Spleen (tissue), 11 donors: ENCODE results near the gene STAT4. TPM values are rescaled to one million over a fixed set of nuclear protein-coding genes. Genes with fewer than 3 reads are reported as not detected.

Experiments
- DNase-seq: peaks from one replicate; pipeline ENCODE4 v3.0.0-alpha.2; 2020
- H3K27ac ChIP-seq, 8 donors: fragments of 200-600 bp; sonication (generic) in 7 of 8; 1 replicate in 4 of 8; 2 replicates in 4 of 8; pipeline versions ENCODE4 v1.5.0 to v1.8.0; 2016 to 2021; ENCODE audit warnings: inconsistent platforms in 4 of 8, mild to moderate bottlenecking in 4 of 8, moderate library complexity in 1 of 8
- H3K27me3 ChIP-seq, 7 donors: fragments of 200-600 bp; sonication (generic) in 6 of 7; replicated peaks in 1 of 7; 1 replicate in 4 of 7; 2 replicates in 3 of 7; pipeline versions ENCODE4 v1.5.0 to v1.8.0; 2016 to 2021; ENCODE audit warnings: inconsistent platforms in 3 of 7, mild to moderate bottlenecking in 1 of 7
- H3K36me3 ChIP-seq, 6 donors: fragments of 200-600 bp; sonication (generic) in 5 of 6; 1 replicate in 4 of 6; 2 replicates in 2 of 6; pipeline versions ENCODE4 v1.5.0 to v1.8.0; 2016 to 2021; ENCODE audit warnings: inconsistent platforms in 2 of 6
- H3K4me1 ChIP-seq, 6 donors: fragments of 200-600 bp; sonication (generic) in 5 of 6; 1 replicate in 3 of 6; 2 replicates in 3 of 6; pipeline versions ENCODE4 v1.5.0 to v1.8.0; 2016 to 2021; ENCODE audit warnings: inconsistent platforms in 3 of 6
- H3K4me3 ChIP-seq, 8 donors: fragments of 200-600 bp; sonication (generic) in 7 of 8; 1 replicate in 4 of 8; 2 replicates in 4 of 8; pipeline versions ENCODE4 v1.5.0 to v1.8.0; 2016 to 2021; ENCODE audit warnings: inconsistent platforms in 4 of 8, mild to moderate bottlenecking in 4 of 8, moderate library complexity in 2 of 8
- H3K9me3 ChIP-seq, 8 donors: fragments of 200-600 bp; sonication (generic) in 7 of 8; 1 replicate in 4 of 8; 2 replicates in 4 of 8; pipeline versions ENCODE4 v1.5.0 to v1.8.0; 2016 to 2021; ENCODE audit warnings: inconsistent platforms in 4 of 8
- POLR2A ChIP-seq, 3 donors: fragments of 450-650 bp; IDR thresholded peaks; one replicate each; pipeline ENCODE4 v1.5.1; 2017; ENCODE audit warnings: antibody characterized with exemption in 3 of 3, mild to moderate bottlenecking in 1 of 3
- POLR2AphosphoS5 ChIP-seq, 3 donors: sonication (generic); formaldehyde crosslinking; IDR thresholded peaks; one replicate each; pipeline ENCODE4 v1.5.1; 2017; ENCODE audit warnings: antibody characterized with exemption in 3 of 3
- WGBS, 5 donors: extraction: QIAGEN DNeasy Blood & Tissue Kit in 3 of 5; methylation state at CpG; one replicate each; pipeline versions ENCODE4 v1.1.5 to v1.1.7; 2013 to 2018; 5-methylcytosine and 5-hydroxymethylcytosine counted together
- intact Hi-C: fragments of 100-400 bp; cut with DNase I; formaldehyde crosslinking; loops from one replicate; pipeline ENCODE4 v1.15.0; 2023; ENCODE audit warnings: low total_unique reads
- polyA plus RNA-seq, 3 donors: library from polyadenylated mRNA; stranded (reverse); fragments of 200-250 nt; gene quantifications; one replicate each; pipeline ENCODE4 v1.2.1, GENCODE V29; 2013
- total RNA-seq, 7 donors: library from RNA; depleted of rRNA in 3 of 7; stranded (reverse); fragments of >200 nt in 3 of 7; fragmentation: NEBNext Ultra II Directional in 4 of 7; extraction: Animal tissue kit (Norgen Biotek cat#: 25700) in 4 of 7; gene quantifications; one replicate each; pipeline versions ENCODE4 v1.1.0 to v1.2.1, GENCODE V29; 2016 to 2021
- TF ChIP-seq, protein P1 (sequence below), 11 experiments: fragments of 200-600 bp in 7 of 11; fragments of 450-650 bp in 4 of 11; sonication (generic) in 4 of 11; IDR thresholded peaks in 8 of 11; conservative IDR thresholded peaks in 3 of 11; 1 replicate in 7 of 11; 2 replicates in 4 of 11; pipeline versions ENCODE4 v1.4.0 to v1.8.0; 2016 to 2021; ENCODE audit warnings: antibody characterized with exemption in 11 of 11, inconsistent platforms in 4 of 11, mild to moderate bottlenecking in 1 of 11
- donor health status: healthy with polysubstance abuse.
- donor health status: DM: no; HTN: no; CAD: no; lungs with moderate emphysema.
- donor health status: DM: no; HTN: no; CAD: no.
- donor health status: Bipolar disorder and iron deficiency.
- donor health status: healthy.
- donor health status: DM: no; HTN: no; CAD: no.
- donor health status: DM: yes; HTN: yes; CAD: no.

The STAT4 gene
- total and polyA plus RNA-seq, 10 donors: 4.0 to 36.7 (median 25.6) TPM

DNA sequence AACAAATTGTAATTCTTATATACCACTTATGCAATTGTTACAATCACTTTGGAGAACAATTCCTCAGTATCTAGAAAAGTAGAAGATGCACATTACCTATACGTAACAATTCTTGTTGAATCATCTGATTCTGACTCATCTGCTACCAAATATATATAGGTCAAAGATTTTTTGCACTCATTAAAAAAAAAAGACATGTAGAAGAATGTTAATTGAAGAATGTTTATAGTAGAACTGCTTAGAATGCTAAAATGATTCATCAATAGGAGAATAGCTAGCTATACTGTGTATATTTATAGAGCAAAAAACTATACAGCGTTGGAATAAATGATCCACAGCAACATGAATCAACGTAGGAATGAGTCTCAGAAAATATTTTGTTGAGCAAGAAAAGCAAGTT, 107.4 kb downstream of the STAT4 start:
- peaks cover 0 to 8% (median 2%) of the 10 kb centered on the region in 6 donors for H3K4me1 ChIP-seq
- H3K36me3 ChIP-seq: peaks cover 0 to 14% (median 0%) of the 10 kb centered on the region in 6 donors
- no peak overlapping the region for H3K27ac ChIP-seq
- no peak for DNase-seq
- no peak for TF ChIP-seq POLR2A (IDR thresholded peaks at IDR 0.05)
- no peak for TF ChIP-seq POLR2AphosphoS5 (IDR thresholded peaks at IDR 0.05)
- TF ChIP-seq, protein P1, sequence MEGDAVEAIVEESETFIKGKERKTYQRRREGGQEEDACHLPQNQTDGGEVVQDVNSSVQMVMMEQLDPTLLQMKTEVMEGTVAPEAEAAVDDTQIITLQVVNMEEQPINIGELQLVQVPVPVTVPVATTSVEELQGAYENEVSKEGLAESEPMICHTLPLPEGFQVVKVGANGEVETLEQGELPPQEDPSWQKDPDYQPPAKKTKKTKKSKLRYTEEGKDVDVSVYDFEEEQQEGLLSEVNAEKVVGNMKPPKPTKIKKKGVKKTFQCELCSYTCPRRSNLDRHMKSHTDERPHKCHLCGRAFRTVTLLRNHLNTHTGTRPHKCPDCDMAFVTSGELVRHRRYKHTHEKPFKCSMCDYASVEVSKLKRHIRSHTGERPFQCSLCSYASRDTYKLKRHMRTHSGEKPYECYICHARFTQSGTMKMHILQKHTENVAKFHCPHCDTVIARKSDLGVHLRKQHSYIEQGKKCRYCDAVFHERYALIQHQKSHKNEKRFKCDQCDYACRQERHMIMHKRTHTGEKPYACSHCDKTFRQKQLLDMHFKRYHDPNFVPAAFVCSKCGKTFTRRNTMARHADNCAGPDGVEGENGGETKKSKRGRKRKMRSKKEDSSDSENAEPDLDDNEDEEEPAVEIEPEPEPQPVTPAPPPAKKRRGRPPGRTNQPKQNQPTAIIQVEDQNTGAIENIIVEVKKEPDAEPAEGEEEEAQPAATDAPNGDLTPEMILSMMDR (IDR thresholded peaks at IDR 0.05 in 8 of 11, conservative IDR thresholded peaks at IDR 0.05 in 3 of 11): no peak
- intact Hi-C loops: no loop called here
- 87 to 98% (median 94%) methylated on average over 3 of the region's 3 CpGs for WGBS, 5 donors
- H3K27me3 ChIP-seq: no peaks in the 10 kb centered on the region
- H3K4me3 ChIP-seq: no peak overlapping the region
- H3K9me3 ChIP-seq: peaks cover 0 to 9% (median 0%) of the 10 kb centered on the region in 8 donors

DNA sequence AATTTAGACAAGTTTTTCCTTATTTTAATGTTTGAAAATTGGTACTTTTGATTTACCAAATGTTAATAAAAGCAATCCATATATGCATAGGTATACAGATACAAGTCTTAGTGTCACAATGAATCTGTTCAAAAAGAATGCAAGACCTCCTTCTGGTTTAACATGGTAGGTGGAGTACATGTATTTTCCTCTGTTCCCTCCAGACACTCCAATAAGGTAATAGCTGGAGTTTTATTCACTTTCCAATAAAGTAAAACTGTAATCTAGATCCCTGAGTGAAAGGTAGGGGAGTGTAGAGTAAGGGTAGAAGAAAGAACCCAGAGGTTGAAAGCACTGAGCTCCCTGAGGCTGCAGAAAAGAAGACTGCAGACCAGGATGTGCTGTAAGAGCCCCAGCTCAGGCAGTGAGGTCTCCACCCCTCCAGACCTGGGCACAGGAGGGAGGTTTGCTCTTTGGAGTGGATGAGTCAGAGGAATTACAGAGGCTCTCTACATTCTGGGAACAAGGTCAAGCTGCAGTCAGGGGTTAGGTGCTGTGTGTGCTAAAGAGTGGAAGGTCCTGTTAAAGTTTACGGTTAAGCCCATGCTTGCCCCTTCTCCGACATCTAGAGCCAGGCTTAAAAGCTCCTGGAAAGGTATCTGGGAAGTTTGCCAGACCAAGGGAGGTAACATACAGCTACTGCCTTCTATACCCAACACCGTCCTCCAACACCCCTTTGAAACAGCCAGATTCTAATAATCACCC, 109.2 kb downstream of the STAT4 start:
- H3K27ac ChIP-seq: no peak overlapping the region
- intact Hi-C loops: no loop called here
- no peak for TF ChIP-seq POLR2AphosphoS5 (IDR thresholded peaks at IDR 0.05)
- no peak for TF ChIP-seq POLR2A (IDR thresholded peaks at IDR 0.05)
- TF ChIP-seq, protein P1 (IDR thresholded peaks at IDR 0.05 in 8 of 11, conservative IDR thresholded peaks at IDR 0.05 in 3 of 11): no peak
- no peak for DNase-seq
- no peaks in the 10 kb centered on the region for H3K27me3 ChIP-seq
- peaks cover 0 to 9% (median 0%) of the 10 kb centered on the region in 8 donors for H3K9me3 ChIP-seq
- H3K4me3 ChIP-seq: no peak overlapping the region
- peaks cover 0 to 14% (median 5%) of the 10 kb centered on the region in 6 donors for H3K4me1 ChIP-seq
- WGBS, 5 donors: 85 to 100% (median 95%) methylated on average over 3 of the region's 3 CpGs
- peaks cover 0 to 14% (median 0%) of the 10 kb centered on the region in 6 donors for H3K36me3 ChIP-seq

DNA sequence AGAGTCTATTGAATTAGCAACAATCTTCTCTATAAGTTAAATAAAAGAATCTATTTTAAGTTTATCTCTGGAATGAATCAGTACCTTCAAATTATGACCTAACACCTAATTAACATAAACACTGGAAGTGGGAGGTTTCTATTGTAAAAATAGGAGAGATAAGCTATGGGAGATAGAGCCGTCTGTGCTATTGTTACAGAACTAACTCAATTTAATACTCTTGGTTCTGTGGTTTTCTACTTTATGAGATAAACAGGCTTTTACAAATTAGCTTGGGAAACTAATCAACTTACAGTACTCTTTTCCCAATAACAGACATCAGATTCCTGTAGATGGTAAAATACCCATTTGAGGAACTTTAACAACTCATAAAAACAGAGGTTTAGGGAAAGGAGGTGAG, 111.2 kb downstream of the STAT4 start:
- H3K27ac ChIP-seq: no peak overlapping the region
- DNase-seq: no peak
- WGBS, 5 donors: 68 to 86% (median 73%) methylated on average over 1 of the region's 1 CpG
- H3K27me3 ChIP-seq: no peaks in the 10 kb centered on the region
- TF ChIP-seq POLR2AphosphoS5 (IDR thresholded peaks at IDR 0.05): no peak
- TF ChIP-seq, protein P1 (IDR thresholded peaks at IDR 0.05 in 8 of 11, conservative IDR thresholded peaks at IDR 0.05 in 3 of 11): no peak
- no peak for TF ChIP-seq POLR2A (IDR thresholded peaks at IDR 0.05)
- H3K9me3 ChIP-seq: peaks cover 0 to 8% (median 0%) of the 10 kb centered on the region in 8 donors
- peaks cover 0 to 30% (median 3%) of the 10 kb centered on the region in 6 donors for H3K36me3 ChIP-seq
- no peak overlapping the region for H3K4me3 ChIP-seq
- intact Hi-C loops: loop anchor here (10.0 kb wide), 1 partner anchor 255 kb away; no protein-coding TSS in a partner anchor
- peaks cover 0 to 14% (median 5%) of the 10 kb centered on the region in 6 donors for H3K4me1 ChIP-seq

DNA sequence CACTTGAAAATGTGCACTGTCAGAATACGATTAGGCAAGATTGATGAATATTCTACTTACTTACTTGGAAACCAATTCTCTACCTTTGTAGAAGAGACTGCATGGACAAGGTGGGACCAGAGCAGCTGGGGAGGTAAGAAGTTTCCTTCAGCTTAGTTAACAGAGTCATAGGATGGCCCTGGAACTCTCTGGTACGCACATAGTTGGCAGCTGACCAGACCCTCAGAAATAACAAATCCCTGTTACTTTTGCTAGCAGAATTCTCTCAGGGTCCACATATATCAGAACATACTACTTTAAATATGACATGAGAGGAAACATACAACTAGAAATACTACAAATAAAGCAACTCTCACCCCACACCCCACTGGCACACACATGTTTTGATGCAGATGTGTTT, 112.1 kb downstream of the STAT4 start:
- H3K27me3 ChIP-seq: no peaks in the 10 kb centered on the region
- WGBS, 5 donors: 77 to 93% (median 83%) methylated on average over 2 of the region's 2 CpGs
- H3K4me1 ChIP-seq: peaks cover 0 to 14% (median 5%) of the 10 kb centered on the region in 6 donors
- intact Hi-C loops: loop anchor here (10.0 kb wide), 1 partner anchor 254 kb away; no protein-coding TSS in a partner anchor
- TF ChIP-seq, protein P1 (IDR thresholded peaks at IDR 0.05 in 8 of 11, conservative IDR thresholded peaks at IDR 0.05 in 3 of 11): no peak
- TF ChIP-seq POLR2A (IDR thresholded peaks at IDR 0.05): no peak
- TF ChIP-seq POLR2AphosphoS5 (IDR thresholded peaks at IDR 0.05): no peak
- H3K4me3 ChIP-seq: no peak overlapping the region
- DNase-seq: no peak
- H3K36me3 ChIP-seq: peaks cover 0 to 38% (median 3%) of the 10 kb centered on the region in 6 donors
- H3K27ac ChIP-seq: peak overlapping the region in 6 of 8 donors; percentile 5 to 59 (median 26)
- no peaks in the 10 kb centered on the region for H3K9me3 ChIP-seq
